Tongue (tissue), 2 donors: ENCODE data around the gene CLSTN2. TPM values are rescaled to one million over a fixed set of nuclear protein-coding genes. Genes with fewer than 3 reads are reported as not detected.
"Not testable (repeated sequence)": the region's sequence is repeated elsewhere in the genome, so short reads cannot be mapped to it uniquely, and the experiment has no call there.

ENCODE experiments used
- DNase-seq: peaks from one replicate; pipeline ENCODE4 v3.0.0-alpha.2; 2015
- total RNA-seq: library from RNA; depleted of rRNA; stranded (reverse); fragments of >200 nt; gene quantifications from one replicate; pipeline ENCODE4 v1.2.3, GENCODE V29; 2014

The CLSTN2 gene
- total RNA-seq, 1 donor from 2014 or later: 20.1 TPM

DNA sequence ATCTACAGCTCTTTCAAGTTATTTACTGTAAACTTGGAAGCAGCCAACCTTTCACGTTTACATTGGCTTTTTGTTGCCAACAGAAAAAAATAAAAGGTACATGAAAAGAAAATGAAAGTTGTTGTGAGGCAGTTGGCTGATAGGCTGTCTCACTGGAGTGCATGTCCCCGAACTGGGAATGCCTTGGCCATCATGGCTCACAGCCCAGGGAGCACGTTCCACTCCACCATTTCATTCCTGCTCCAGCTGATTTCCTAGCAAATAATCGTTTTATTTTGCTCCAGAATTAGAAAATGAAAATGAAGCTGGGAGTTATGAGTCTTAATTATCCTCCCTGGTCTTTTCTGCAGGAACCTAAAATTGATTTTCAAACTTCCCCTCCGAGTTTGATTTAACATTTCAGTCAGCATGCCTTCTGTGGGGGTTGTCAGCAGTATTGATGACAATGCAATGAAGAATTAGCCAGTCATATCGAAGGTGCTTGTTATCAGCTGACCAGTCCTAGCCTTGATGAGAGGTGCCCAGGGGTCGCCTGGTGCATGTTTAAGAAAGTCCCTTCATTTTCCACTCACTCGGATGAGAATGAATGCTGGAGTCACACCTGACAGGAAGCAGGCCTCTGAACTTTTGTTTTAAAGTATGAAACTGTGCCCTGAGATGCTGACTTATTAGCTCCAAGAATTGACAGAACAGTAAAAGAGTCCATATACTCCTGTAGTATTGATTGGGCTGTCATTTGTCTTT, 449.2 kb downstream of the CLSTN2 start:
- peak; percentile 25 for DNase-seq

DNA sequence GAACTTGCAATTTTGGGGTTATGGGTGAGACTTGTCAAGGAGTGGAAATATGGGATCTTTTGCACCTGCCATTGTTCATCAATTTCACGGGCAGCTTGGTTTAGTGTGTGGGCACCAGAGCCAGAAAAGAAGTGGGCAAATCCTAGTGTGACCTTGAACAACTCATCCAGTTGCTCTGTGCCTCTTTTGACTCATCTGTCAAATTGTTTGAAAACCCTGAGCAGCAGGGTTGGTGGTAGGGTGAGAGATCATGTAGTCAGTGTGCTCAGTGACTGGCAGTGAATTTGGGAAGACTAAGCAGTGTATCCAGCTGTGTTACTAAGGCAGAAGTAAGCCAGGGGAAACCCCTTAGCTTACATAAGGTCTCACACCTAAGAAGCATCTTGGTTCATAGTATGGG, 449.9 kb downstream of the CLSTN2 start:
- peak; percentile 75 for DNase-seq

DNA sequence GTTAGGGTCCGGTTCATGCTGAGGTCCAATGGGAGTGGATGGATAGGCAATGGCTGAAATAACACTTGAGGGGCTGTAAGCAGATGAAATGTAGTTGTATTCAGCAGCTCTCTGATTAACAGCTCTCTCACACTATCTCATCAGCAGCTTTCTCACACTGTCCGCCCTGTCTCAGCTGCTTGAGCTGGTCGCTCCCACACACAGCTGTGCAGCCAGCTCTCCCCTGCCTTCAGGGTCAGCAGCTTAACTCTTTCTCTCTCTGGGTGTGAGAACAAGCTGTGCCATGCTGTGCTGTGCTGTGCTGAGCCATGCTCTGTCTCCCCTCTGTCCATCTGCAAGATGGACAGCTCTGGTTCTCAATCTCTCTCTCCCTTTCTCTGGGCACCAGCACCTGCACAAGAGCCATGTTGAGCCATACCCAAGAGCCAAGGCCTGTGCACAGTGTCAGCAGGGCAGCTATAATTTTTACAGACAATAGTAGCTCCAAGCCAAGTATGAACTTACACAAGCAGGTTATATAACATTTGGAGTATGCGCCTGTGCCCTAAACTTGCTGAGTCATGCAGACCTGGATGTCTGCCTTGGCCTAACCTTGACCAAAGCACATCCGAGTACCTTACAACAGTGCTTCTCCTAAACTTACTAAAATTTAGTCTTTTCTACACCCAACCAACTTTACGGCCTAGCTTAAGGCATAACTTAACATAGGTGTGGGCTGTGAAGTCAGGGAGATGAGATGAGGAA, 451.5 kb downstream of the CLSTN2 start:
- DNase-seq: peak; percentile 73

DNA sequence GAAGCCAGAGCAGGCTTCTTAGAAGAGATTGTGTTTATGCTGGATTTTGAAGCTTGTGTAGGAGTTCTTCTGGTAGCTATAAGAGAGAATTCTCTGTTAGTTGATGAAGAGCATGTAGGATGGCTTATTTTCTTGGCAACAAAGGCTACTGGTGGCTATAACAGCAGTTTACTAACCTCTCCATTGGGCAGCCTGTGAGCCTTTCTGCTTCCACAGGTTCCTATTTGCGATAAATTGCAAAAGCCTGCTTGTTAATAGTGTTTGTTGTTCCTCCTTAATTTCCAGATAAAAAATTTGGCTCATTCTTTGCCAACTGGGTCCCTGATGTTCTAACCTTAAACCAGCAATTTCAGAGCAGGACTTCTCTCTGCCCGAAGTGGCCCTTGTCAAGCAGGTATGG, 452.3 kb downstream of the CLSTN2 start:
- DNase-seq: no peak

DNA sequence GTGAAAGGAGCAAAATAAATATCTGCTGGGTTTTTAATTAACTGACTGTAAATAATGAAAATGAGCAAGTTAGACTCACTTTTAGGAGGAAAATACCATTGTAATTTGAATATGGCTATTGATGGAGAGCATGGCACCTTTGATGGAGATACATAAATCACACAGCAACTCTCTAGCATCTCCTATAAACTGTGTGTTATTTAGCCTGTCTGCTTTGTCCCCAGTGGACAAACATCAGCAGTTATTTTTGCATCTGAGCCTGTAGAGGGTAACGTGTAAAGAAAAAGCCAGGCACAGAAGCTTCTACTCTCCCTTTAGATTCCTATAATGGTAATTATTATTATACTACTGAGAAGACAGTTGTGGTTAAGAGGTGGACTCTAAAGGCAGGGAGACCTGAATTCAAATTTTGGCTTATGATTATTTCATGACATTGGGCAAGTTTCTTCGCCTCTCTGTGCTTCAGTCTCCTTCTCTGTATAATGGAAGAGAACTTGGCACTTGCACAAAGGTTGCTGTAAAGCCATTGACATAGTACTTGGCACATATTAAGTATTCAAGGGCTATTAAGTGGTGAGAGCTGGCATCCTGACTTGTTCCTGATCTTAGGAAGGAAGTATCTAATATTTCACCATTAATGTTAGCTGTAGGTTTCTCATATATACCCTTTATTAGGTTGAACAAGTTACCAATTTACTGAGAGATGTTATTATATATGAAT, 453.4 kb downstream of the CLSTN2 start:
- no peak for DNase-seq

DNA sequence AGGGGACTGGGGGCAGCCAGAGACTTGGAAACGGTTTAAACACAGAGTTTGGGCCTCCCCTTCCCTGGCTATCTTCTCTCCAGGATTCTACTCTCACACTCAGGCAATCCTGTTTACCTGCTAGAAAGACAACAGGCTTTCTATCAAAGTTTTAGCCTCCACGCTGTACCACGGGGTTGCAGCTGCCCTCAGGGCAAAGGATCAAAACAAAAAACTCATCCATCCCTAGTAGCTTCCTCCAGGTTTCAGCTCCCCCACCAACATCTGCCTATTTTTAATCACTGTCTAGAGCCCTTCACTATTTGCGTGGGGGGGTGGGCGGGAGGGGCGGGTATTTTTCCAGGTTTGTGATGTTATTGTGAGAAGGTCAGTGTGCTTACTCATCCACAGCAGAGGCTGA, 456.1 kb downstream of the CLSTN2 start:
- DNase-seq: no peak

DNA sequence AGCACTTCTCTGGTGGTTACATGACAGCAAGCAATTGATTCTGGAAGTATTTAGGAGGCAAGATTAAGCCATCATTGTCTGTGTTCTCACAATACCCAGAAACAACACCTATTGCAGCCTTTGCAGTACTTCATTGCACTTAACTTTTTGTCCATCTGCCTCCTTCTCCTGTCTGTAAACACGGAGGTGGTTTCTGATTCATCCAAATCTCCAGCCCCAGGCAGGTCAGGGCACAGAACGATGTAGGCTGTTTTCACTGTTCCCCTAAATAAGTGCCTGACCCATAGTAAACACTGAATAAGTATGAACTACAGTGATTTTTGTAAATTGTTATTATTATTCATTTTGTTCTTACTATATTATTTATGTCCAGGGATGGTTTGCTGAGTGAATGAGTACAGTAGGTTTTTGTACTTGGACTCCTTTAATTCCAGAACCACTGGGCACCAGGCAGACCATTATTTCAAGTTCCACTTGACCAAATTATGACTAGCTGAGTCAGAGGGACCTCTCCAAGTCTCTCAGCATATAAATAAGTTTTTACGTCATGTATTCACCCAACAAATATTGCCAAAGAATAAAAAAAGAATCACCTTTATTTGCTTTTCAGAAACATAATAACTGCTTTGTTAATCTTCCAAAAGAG, 459.6 kb downstream of the CLSTN2 start:
- no peak for DNase-seq

DNA sequence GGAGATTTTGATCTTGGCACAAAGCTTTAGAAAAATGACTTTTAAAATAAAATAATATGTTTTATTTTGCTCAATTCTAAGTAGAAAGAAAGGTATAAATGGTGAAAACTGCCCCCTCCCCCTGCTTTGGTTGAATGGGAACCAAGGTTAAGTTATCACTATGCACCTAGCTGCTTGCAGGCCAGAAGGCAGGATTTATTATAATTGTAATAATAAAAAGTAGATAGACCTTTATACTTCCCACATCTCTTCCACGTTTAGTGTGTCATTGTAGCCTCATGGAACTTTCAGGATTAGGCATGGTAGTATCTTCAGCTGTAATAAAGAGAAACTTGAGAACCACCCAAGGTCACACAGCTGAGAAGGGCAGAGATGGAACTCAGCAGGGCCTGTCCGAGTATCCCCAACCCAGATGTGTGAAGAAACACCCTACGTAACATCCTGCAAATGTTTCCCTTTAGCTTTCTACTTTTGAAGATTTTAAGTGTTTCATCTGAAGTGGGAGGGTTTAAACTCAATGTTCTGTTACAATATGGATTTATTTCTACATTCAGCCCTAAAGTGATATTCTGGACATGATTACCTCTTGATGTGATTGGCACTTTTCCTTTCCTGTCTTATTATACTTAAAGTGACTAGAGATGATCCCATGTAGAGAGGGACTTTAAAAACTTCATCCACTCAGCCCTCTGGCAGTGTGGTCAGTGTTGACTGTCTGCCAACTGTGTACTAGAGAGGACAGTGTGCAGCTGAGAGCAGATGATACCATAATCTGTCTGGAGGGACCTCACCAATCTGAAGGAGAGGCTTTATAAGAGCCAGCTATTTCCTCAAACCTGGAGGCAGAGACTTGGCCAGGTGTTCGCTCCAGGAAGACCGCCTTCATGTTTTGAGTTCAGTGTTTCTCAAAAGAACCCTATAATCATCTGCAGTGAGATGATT, 460.4 kb downstream of the CLSTN2 start:
- DNase-seq: peak; percentile 14

DNA sequence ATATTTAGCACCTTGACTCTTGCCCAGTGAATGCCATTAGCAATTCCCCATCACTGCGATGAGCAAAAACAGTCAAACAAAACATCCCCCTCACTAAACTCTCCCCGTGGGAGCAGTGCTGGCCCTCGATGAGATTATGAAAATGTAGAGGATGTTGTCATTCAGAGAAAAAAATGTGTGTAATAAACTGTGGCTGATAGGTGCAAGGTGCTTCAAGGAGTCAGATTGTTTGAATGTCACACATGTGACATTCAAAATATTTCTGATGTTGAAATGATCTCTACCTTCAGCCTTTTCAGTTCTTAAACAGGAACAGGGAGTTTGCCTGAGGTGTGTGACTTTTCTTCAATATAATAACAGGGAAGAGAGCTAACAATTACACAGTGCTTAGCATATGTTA, 461.1 kb downstream of the CLSTN2 start:
- DNase-seq: no peak

DNA sequence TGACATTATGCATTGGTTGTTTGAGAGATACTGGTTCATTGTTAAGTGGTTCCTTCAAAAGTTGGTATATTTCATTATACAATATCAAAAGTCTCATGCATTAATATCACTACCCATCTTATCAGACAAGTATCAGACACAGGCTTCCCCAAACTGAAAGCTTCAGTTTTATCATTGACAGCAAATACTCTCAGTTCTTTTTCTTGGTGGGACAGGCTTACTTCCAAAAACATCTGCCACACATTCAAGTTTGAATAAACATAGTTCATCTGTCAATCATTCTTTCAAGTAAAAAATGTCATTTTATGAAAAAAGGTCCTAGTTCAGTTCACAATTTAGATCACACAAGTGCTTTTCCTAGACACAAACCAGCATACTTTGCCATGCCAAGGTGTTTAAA, 462.9 kb downstream of the CLSTN2 start:
- DNase-seq: no peak

DNA sequence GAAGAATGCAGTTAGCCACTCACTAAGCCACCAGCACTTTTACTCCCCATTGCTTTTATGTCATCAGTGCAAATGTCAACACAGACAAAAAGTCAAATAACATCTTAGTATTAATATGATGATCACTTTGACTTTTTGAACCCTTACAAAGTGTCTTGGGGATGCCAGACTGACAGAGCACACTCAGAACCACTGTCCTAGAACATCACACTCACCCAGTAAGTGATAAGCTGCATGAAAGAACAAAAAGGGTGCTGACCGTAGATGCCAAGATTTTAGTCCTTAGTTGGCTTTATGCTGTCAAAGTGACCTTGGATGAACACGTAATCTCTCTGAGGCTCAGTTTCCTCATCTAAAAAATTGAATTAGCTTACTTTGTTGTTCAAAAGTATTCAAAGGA, 463.4 kb downstream of the CLSTN2 start:
- DNase-seq: no peak

DNA sequence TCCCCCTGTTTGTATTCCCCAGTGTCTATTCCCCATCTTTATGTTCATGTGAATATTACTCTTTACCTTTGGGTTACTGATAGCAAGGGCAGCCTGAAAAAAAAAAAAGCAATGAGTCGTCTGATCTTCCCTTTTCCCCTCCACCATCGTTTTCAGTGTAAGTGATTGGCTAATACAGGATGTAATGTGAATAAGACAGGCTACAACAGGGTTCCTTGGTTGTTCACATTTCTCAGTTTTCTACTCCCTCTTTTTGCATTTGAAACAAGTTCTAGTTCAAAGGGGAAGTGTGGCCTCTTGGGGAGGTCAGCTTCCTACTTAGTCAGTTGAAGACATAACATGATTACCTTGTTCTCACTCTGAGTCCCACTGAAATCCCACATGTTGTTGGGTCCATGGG, 464.9 kb downstream of the CLSTN2 start:
- DNase-seq: no peak

DNA sequence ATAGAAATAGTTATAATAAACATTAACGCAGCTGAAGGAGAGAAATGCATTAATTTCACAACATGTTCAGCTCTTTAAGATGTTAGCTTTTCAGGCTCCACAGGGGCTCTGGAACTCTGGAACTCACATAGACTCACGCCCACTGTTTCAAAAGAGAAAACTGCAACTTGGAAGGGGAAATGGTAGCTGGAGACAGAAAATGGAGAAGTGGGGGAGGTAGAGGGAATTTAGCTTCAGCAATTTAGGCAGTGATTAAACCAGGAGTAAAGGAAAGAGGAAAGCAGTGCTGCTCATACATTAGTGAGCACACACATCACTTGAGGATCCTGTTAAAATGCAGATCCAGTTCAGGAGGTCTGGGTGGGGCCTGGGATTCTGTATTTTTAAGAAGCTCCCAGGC, 468.1 kb downstream of the CLSTN2 start:
- no peak for DNase-seq

DNA sequence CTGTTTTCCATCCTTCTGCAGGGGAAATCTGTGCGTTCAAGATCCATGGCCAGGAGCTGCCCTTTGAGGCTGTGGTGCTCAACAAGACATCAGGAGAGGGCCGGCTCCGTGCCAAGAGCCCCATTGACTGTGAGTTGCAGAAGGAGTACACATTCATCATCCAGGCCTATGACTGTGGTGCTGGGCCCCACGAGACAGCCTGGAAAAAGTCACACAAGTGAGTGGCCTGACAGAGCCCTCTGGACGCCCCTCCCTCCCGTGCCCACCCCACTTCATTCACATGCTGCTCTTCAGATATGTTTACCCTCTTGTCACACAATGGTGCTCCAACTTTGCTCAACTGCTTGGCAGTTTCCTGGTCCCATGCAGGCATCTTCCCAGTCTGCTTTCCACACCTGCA, 468.6 kb downstream of the CLSTN2 start:
- no peak for DNase-seq

DNA sequence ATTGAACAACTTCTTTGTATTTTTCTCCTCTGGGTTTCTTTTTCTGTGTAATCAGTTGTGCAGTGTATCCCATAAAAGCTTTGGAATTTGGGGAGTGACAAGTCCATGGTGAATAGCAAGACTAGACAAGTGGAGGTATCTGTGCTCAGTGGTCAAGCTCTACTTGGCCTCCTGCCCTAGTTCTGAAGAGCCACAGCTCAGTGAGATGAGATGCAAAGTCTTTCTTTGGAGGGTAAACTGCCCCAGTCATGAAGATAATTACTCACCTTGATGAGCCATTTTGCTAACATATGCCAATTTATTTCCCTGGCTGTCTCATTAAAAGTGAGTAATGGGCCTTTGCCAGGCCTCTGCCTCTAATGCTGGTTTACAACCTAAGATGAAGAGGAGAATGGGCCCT, 471.7 kb downstream of the CLSTN2 start:
- DNase-seq: no peak

DNA sequence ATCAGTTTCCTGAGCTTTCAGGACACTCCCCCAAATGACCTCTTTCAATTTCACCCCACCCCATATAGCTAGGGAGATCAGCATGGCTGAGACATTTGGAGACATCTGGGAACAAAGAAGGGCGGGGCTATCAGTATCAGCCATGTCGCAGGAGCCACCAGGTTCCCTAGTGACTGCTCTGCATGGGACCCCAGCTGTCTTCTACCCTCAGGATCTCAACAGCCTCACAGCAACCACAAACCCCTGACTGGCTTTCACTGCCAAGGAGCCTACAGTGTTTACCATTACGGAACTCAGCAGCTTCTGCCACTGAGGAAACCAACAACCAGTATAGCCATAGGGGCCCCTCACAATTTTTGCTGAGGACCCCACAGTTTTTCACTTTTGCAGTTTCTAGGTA, 473.3 kb downstream of the CLSTN2 start:
- no peak for DNase-seq

DNA sequence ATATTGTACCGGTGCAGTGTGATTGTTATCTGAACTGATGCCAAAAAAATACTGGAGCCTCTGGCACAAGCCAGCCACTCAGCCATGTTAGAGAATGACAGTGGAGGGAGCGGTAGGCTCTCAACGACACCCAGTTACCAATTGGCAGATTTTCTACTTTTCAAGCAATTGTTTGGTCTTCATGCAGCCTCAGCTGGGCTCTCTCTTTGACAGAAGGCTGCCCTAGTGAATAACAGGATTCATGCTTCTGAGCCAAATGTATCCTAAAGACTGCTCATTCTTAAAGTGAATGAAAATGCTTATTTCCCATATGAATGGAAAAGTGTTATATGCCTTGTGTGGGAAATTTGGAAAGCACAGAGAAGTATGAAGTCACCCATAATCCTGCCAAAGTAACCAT, 481.7 kb downstream of the CLSTN2 start:
- peak; percentile 37 for DNase-seq

DNA sequence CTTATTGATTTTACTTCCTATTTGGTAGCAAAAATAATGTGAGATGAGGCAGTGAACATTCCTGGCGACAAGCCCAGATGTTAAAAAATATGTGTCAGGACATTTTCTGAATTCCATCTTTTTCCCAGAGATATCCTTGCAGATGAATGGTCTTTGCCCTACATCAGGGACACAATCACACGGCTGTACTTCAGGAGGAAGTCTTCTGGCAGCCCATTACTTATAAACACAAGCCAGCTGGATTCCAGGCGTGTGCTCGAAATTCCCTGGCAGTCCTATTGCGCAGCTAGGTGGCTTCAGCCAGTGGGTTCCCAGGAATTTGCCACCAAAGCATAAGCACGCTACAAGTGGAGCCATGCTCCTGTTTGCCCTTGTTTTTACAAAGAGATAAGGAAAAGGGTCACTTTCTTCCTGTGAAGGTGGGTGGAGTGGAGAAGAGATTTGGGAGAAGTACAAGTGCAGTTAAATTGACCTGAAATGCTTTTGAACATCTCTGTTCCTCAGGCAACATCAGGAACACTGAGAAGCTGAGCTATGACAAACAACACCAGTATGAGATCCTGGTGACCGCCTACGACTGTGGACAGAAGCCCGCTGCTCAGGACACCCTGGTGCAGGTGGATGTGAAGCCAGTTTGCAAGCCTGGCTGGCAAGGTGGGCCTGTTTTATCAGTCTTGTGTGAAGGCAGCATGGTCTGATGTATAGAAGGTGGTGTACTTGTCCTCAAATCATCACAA, 485.8 kb downstream of the CLSTN2 start:
- peak; percentile 66 for DNase-seq

DNA sequence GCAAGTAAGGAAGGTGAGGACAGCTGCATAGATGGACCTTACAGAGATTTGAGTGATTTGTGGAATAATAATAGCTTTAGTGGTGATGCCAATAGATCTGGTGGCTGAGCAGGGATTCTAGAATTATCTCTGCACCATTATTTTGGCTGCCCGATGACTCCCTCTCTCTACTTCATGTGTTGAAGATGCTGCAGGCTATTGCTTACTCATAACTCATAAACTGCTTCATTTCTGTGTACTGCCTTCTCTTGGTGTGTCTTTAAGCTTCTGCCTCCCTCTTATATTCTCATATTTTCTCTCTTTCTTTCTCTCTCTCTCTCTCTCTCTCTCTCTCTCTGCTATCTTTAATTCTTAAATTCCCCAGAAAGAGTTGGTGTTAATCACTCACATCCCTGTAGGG, 486.9 kb downstream of the CLSTN2 start:
- no peak for DNase-seq

DNA sequence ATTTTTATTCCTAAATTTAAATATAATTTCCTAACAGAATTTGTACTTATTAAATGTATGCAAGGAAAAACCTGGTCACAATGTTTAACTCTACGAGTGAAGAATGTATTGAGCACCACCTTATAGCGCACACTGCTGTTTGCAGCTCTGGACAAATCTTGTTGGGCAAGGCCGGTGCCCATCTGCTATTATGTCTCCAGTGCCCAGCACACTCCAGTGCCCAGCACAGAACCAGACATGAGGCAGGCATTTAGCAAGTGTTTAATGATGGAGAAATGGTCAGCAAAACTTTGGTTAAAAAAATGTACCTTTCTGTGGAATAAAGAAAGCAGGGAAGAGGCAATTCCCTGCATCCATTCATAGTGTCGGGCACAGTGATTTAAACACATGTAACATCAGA, 488.2 kb downstream of the CLSTN2 start:
- no peak for DNase-seq

DNA sequence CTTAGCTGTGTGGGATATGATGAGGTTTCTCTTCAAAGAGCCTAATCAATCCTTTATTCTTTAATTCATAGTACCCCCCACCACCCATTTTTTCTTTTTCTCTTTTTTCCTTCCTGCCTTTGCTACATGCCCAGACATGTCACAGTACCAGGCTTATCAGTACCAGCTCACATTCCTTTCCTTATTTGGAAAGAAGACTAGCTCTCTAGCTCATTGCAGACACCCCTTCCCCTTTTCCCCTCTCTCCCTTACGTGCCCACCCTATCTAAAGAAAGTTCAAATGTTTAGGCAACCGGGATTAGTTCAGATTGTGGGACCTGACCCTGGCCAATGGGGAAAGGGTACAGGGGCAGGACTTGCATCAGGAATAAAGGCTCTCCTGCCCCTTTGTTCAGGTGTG, 488.6 kb downstream of the CLSTN2 start:
- not testable (repeated sequence) for DNase-seq
